ENCODE results near the gene MATCAP1. TPM values are rescaled to one million over a fixed set of nuclear protein-coding genes. Genes with fewer than 3 reads are reported as not detected.
A peak's percentile ranks its signal among the peaks of the same experiment; 100 is the strongest.

MATCAP1 gene
- total and polyA plus RNA-seq, 2 of the 13 experiments (the other 11 are each of a cell fraction or from before 2014, with no cell fraction given) = 11.2 to 24.5 TPM

- TF ChIP-seq, protein P1, sequence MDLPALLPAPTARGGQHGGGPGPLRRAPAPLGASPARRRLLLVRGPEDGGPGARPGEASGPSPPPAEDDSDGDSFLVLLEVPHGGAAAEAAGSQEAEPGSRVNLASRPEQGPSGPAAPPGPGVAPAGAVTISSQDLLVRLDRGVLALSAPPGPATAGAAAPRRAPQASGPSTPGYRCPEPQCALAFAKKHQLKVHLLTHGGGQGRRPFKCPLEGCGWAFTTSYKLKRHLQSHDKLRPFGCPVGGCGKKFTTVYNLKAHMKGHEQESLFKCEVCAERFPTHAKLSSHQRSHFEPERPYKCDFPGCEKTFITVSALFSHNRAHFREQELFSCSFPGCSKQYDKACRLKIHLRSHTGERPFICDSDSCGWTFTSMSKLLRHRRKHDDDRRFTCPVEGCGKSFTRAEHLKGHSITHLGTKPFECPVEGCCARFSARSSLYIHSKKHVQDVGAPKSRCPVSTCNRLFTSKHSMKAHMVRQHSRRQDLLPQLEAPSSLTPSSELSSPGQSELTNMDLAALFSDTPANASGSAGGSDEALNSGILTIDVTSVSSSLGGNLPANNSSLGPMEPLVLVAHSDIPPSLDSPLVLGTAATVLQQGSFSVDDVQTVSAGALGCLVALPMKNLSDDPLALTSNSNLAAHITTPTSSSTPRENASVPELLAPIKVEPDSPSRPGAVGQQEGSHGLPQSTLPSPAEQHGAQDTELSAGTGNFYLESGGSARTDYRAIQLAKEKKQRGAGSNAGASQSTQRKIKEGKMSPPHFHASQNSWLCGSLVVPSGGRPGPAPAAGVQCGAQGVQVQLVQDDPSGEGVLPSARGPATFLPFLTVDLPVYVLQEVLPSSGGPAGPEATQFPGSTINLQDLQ (CRISPR knock-in tag; IDR thresholded peaks at IDR 0.05) = no peak
- TF ChIP-seq, protein P2, sequence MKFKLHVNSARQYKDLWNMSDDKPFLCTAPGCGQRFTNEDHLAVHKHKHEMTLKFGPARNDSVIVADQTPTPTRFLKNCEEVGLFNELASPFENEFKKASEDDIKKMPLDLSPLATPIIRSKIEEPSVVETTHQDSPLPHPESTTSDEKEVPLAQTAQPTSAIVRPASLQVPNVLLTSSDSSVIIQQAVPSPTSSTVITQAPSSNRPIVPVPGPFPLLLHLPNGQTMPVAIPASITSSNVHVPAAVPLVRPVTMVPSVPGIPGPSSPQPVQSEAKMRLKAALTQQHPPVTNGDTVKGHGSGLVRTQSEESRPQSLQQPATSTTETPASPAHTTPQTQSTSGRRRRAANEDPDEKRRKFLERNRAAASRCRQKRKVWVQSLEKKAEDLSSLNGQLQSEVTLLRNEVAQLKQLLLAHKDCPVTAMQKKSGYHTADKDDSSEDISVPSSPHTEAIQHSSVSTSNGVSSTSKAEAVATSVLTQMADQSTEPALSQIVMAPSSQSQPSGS (CRISPR knock-in tag; IDR thresholded peaks at IDR 0.05) = no peak
- no peak for TF ChIP-seq ZZZ3 (CRISPR knock-in tag; IDR thresholded peaks at IDR 0.05; ENCODE audit: borderline replicate concordance)
- TF ChIP-seq SRF (IDR thresholded peaks at IDR 0.05; ENCODE audit: low read depth, low read length) = no peak
- no peak for TF ChIP-seq ZNF546 (CRISPR knock-in tag; conservative IDR thresholded peaks at IDR 0.05)
- 0 out of 2 replicates have a peak, but pooled peaks have one; percentile 4 for TF ChIP-seq CTCF (CRISPR knock-in tag; IDR thresholded peaks at IDR 0.05)
- TF ChIP-seq HMG20A (CRISPR knock-in tag; IDR thresholded peaks at IDR 0.05; ENCODE audit: borderline replicate concordance) = no peak
- TF ChIP-seq XBP1 (CRISPR knock-in tag; IDR thresholded peaks at IDR 0.05) = no peak
- no peak for TF ChIP-seq CCDC6 (CRISPR knock-in tag; IDR thresholded peaks at IDR 0.05)
- no peak for TF ChIP-seq ZNF124 (CRISPR knock-in tag; IDR thresholded peaks at IDR 0.05)
- no peak for TF ChIP-seq ARID3A (IDR thresholded peaks at IDR 0.05; ENCODE audit: low read depth, low read length)
- TF ChIP-seq ZNF737 (CRISPR knock-in tag; IDR thresholded peaks at IDR 0.05; ENCODE audit: borderline replicate concordance) = no peak
- TF ChIP-seq ZNF674 (CRISPR knock-in tag; IDR thresholded peaks at IDR 0.05; ENCODE audit: low read depth) = no peak
- TF ChIP-seq NBN (conservative IDR thresholded peaks at IDR 0.05) = no peak
- TF ChIP-seq AKAP8 (CRISPR knock-in tag; IDR thresholded peaks at IDR 0.05) = peak; percentile 68; the same call in 1 of the 2 replicates
- TF ChIP-seq SIX1 (CRISPR knock-in tag; IDR thresholded peaks at IDR 0.05; ENCODE audit: borderline replicate concordance) = no peak
- TF ChIP-seq TBL1XR1 (IDR thresholded peaks at IDR 0.05; ENCODE audit: borderline replicate concordance, low read length, partially characterized antibody) = no peak
- no peak for TF ChIP-seq SALL1 (CRISPR knock-in tag; IDR thresholded peaks at IDR 0.05)
- no peak for TF ChIP-seq DDIT3 (CRISPR knock-in tag; IDR thresholded peaks at IDR 0.05)
- no peak for TF ChIP-seq NFIC (IDR thresholded peaks at IDR 0.05; ENCODE audit: low read length)
- no peak for TF ChIP-seq KLF13 (CRISPR knock-in tag; IDR thresholded peaks at IDR 0.05)
These were observed 34.3 kb downstream of the MATCAP1 start (continued) for GRCh38 chr16:67149276-67150046.

Data from HepG2 (cell line).